OCI-LY3 (cell line): ENCODE results near the gene SOX1.

Source experiments
- EZH2phosphoT487 ChIP-seq: fragments of 200-600 bp; shearing (Covaris generic); IDR thresholded peaks from 2 replicates; pipeline ENCODE4 v1.6.1; 2018; ENCODE audit warnings: antibody characterized with exemption, mixed run types, low read depth
- TF ChIP-seq, protein P1 (sequence below): fragments of 200-600, 300-600 bp; sonication (generic); IDR thresholded peaks from 2 replicates; pipeline ENCODE4 v1.5.1; 2014; ENCODE audit warnings: antibody characterized with exemption, low read length, low read depth

DNA sequence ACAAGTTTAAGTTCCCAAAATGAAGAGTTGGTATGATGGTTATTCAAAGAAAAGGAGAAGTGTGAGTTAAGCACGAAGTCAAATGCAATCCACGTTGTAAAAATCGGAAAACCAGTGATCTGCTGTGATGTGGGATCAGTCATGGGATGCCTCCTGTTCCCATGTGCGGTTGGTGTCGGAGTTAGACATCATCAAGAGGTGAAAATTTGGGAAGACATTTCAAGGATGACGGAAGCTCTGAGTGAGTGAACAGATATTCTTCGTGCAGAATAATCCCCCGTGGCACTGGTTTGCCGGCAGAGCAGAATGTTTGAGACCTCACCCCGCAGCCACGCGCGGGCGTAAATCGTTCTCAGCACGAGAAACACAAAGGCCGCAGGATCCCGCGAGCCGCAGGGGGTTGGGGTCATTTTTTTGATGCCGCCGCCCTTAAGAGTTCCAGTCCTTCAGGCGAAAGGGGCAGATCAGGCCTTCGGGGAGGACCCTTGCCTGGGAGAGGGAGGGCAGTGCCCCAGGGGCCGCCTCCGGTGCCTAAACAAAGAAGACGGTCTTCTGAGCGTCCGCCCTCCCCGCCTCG lies 13.7 kb upstream of the SOX1 start:
- TF ChIP-seq, protein P1, sequence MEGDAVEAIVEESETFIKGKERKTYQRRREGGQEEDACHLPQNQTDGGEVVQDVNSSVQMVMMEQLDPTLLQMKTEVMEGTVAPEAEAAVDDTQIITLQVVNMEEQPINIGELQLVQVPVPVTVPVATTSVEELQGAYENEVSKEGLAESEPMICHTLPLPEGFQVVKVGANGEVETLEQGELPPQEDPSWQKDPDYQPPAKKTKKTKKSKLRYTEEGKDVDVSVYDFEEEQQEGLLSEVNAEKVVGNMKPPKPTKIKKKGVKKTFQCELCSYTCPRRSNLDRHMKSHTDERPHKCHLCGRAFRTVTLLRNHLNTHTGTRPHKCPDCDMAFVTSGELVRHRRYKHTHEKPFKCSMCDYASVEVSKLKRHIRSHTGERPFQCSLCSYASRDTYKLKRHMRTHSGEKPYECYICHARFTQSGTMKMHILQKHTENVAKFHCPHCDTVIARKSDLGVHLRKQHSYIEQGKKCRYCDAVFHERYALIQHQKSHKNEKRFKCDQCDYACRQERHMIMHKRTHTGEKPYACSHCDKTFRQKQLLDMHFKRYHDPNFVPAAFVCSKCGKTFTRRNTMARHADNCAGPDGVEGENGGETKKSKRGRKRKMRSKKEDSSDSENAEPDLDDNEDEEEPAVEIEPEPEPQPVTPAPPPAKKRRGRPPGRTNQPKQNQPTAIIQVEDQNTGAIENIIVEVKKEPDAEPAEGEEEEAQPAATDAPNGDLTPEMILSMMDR = no peak
- TF ChIP-seq EZH2phosphoT487 = no peak
